Right ventricle myocardium inferior (tissue), 1 donor: Measurements from ENCODE around the gene SAP25. TPM values are rescaled to one million over a fixed set of nuclear protein-coding genes. Genes with fewer than 3 reads are reported as not detected.

Experiments used
- ATAC-seq: fragments of 200-7000 bp; cut with Tn5 transposase; one replicate; pipeline ENCODE4 v1.9.1; 2020; ENCODE audit warnings: mild to moderate bottlenecking, moderate library complexity
- DNase-seq: peaks from one replicate; pipeline ENCODE4 v3.0.0; 2021; ENCODE audit errors: missing footprints
- intact Hi-C: fragments of 100-400 bp; cut with DNase I; formaldehyde crosslinking; loops from one replicate; pipeline ENCODE4 v1.11.0; 2022
- total RNA-seq: library from RNA; stranded (reverse); fragmentation: NEBNext Ultra II Directional; extraction: Animal tissue kit (Norgen Biotek cat#: 25700); gene quantifications from one replicate; pipeline ENCODE4 v1.2.1, GENCODE V29; 2021
- donor health status: DM: no; HTN: yes; CAD: no; lungs with severe emphysema.

Gene SAP25
- total RNA-seq, 1 donor from 2014 or later, result 0.84 TPM

DNA sequence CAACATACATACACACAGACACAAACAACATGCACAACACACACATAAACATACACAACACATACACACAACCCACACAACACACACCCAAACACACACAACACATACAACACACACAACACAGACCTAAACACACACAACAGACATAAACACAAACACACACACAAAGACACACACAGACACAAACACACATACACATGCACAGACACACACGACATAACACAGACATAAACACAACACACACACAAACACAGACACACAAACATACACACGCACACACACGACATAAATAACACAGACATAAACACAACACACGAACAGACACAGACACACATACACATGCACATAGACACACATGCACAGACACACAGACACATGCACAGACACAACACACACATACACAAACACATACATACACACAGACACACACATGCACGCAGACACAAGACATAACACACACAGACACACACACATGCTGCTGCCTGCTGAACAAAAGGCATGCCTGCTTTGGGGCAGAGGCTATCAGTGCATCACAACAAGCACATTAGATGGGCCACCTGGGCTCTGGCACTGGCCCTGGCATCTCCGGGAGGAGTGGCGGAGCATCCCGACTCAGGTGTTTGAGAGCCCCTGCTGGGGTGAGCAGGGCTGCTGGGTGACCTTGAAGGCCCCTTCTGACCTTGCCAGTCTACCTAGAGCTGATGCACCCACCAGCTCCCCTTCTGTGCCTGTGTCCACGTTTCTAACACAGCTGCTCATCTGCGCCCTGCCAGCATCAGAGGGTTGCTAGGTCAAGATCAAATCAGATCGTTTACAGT is 7.0 kb upstream of the SAP25 start:
- intact Hi-C loops, result no loop called here
- no peak for DNase-seq
- ATAC-seq, result no peak

DNA sequence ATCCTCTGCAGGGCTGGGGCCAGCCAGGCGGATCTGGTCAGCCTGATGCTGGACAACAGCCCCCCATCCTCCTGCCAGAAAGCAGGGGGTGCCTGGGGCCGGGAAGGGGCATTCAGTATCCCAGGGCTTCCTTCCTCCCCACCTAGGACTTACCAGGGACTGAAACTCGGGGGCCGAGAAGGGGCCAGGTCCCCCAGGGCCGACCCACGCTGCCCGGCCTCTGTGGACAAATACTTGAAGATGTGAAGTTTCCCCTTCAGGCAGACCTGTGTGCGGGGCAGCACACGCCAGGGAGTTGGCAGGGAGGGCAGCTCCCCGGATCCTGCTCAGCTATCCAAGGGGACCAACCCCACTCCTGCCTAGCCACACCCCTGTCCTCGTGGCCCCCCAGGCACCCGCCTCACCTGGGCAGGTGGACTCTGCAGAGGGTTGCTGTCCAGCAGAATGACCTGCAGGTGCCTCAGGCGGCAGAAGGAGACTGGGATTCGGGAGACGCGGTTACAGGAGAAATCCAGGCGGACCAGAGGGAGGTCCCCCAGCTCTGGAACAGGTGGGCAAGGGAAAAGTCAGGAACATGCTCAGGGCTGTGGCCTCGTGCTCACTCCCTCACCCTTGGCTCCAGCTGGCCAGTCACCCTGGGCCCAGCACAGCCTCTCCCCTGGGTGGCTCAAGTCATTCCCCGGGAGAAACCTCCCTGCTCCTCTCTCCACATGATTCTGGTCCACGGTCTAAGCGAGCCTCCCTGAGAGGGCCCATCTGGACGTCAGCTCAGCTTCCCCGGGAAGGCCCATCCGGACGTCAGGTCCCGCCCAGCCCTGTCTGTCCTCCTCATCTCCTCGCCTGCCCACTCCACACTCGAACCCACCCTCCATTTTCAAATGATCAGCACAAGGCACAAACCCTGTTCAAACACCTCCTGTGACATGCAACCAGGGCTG is 4.8 kb upstream of the SAP25 start:
- ATAC-seq (no peak), DNase-seq (peak; percentile 53)
- intact Hi-C loops, result no loop called here

DNA sequence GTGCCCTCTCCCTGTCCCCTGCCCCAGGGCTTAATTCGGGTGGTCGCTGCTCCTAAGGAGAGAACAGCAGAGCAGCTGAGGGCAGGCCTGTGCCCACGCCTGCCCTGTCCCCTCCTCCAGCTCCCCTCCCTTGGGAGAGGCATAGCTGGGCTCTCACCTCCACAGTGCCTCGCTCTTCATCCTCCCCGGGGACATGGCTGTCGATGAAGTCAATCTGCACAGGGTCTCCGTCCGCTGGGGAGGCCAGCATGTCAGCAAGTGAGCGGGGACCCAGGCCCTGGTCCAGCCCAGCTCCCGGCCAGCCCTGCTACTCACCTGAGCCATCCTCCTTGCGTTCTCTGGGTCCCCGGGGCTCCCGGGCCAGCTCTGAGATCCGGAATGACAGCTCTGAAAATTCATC is 3.8 kb upstream of the SAP25 start:
- intact Hi-C loops, result no loop called here
- ATAC-seq (no peak), DNase-seq (no peak)

DNA sequence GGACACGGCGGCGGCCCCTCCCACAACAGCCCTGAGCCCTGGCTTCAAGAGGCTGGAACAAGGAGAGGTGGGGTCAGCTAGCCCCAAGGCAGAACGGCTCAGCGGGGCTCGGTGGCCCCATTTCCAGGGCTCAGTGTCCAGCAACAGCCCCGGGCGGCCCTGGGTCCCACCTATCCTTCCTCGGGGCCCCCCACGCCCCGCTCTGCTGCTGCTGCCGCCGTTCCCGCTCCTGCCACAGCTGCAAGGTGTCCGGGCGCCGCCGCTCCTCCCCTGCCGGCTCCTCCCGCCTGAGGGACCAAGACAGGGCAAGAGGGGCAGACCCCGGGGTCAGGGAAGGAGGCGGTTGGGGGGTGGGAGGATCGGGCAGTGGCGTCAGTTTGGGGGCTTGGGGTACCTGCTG is 3.4 kb upstream of the SAP25 start:
- intact Hi-C loops, result no loop called here
- DNase-seq, result no peak
- no peak for ATAC-seq

GRCh38 chr7:100576384-100576993 is 2.8 kb upstream of the SAP25 start:
- intact Hi-C loops, result no loop called here
- DNase-seq (no peak), ATAC-seq (no peak)

DNA sequence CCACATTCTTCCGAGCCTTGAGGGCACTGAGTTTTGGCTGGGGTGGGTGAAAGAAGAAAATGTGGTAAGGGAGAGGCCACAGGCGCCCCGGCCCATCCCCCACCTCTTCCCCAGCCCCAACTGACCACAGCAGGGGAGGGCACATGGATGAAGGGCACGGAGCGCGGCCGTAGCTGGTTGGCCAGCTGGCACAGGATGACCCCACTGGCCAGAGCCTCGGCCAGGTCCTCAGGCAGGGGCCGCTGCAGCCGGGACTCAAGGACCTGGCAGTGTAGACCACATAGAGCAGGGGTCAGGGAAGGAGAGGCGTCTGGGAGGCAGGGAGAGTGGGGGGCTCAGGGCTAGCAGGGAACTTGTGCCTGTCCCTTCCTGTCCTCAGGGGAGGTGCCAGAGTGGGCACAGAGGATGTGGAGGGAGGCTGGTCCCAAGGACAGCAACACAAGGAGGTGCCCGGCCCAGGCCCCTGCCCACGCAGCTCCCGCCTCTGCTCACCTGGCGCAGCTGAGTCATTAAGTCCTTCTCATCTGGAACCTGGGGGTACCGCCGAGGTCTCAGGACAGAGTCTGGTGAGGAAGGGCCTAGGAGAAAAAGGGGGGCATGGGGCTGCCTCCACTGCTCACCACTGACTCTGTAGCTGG is 2.2 kb upstream of the SAP25 start:
- DNase-seq, result no peak
- intact Hi-C loops, result no loop called here

GRCh38 chr7:100575206-100575631 is 1.5 kb upstream of the SAP25 start:
- no peak for ATAC-seq
- intact Hi-C loops, result no loop called here
- no peak for DNase-seq

More for the DNA sequence above, 2.2 kb upstream of the SAP25 start:
- no peak for ATAC-seq

- DNase-seq, result no peak
- ATAC-seq, result no peak
- intact Hi-C loops, result no loop called here
These were observed 884 bp upstream of the SAP25 start for GRCh38 chr7:100574362-100575205.

DNA sequence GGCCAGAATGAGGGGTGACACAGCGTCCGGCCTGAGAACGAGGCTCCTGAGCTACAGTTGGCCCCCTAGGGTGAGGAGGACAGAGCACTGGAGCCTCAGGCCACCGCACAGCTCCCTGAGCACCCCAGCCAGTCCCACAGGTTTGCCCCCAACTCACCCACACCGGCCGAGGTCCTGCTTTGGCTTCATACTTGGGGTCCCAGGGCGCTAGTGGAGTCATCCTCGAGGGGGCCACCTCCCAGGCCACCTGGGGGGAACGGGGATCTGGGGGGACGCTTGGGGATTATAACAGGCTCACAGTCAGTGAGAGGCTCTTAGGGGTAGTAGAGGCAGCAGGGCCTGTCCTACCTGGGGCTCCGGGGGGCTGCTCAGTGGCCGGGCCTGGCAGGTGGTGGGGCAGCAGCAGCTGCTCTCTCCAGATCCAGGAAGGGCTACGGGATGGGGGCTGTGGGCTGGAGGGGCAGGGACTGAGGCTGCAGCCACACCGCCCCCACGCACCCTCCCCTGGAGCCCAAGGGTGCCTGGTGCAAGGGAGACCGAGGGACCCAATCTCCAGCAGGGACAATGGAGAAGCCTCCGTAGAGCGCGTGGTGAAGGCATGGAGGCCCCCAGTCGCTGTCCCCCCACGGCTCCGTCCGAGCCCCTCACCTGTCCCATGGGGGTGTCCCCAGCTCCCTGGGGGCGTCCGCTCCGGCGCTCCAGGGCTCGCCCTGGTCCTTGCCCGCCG is 588 bp downstream of the SAP25 start:
- intact Hi-C loops, result no loop called here
- no peak for ATAC-seq
- DNase-seq, result no peak

- no peak for ATAC-seq
- intact Hi-C loops, result no loop called here
- DNase-seq, result no peak
These were observed 1.3 kb downstream of the SAP25 start for GRCh38 chr7:100572281-100572948.

- intact Hi-C loops, result no loop called here
- DNase-seq (no peak), ATAC-seq (no peak)
These were observed 1.9 kb downstream of the SAP25 start for GRCh38 chr7:100571829-100572116.

- no peak for DNase-seq
- no peak for ATAC-seq
These were observed 2.5 kb downstream of the SAP25 start for GRCh38 chr7:100570954-100571828.

DNA sequence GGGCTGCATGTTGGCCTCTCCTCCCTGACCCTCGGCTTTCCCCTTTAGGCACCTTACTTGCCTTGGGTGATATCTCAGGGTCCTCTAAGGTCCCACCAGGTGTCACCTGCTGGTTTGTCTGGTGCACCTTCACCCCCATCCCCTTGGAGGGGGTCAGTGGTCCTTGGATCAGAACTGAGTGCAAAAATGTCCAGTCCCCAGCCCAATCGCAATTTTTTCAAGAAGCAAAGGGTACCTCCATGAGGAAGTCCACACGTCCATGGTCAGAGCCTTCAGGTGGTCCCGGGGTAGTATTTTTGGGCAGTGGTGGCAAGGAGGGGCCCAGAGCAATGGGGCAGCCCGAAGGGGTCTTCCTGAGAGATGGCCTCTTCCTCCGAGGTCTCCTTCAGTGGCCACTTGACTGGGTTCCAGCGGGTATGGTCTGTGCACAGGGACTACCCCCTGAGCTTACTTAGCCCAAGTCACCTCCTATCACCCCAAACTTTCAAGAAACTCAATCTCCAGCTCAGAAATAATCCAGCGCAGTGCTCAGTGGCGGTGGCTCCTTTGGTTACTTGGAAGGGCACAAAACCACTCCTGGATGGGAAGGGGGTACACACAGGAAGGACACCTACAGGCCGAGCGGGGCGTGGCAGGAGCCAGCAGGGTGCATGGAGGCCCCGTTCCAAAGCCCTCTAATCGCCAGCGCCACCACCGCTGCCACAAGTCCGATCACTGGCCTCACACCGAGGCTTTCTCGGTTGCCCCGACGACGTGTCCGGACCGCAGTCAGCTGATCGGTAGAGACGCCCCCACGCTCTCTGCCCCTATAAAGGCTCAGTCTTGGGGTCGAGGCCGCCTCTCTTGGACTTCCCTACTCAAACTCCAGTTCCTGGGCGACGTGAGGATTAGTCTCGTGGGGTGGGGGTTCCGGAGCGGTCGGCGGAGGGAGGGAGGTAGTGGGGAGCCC is 4.5 kb downstream of the SAP25 start:
- DNase-seq (peak; percentile 73), ATAC-seq (peak; percentile 32)
- intact Hi-C loops, result no loop called here

More at GRCh38 chr7:100570954-100571828, 2.5 kb downstream of the SAP25 start:
- intact Hi-C loops, result no loop called here

DNA sequence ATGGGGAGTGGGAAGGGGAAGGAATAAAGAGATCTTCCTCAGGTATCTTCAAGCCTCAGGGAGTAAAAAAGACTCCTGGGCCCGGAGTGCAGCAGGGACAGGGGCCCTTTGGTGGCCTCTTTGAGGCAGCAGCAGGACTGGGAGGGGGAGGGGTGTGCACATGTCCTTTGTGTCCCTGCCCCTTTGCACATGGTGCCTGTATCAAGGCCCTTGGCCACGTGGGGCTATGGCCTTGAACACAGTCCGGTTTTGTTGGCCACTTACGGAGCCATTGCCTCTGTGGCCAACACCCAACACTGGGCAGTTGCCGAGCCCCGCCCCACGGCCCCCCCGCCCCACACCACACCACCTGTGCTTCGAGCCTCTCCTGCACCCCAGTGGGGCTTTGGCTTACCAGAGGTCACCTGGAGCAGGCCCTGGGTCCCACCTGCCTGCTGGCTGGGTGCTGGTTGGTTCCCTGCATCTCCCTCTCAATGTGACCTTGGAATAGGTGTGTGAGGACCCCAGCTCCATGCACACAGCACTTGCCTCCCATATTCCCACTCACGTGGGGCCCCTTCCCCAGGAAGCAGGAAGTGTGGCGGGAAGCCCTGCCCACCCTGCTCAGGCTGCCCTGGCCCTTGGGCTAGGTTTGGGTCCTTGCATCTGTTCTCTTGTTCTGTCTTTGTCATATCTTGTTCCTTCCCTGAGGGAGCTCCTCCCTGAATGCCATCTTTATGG is 5.4 kb downstream of the SAP25 start:
- ATAC-seq (no peak), DNase-seq (no peak)
- intact Hi-C loops, result no loop called here

DNA sequence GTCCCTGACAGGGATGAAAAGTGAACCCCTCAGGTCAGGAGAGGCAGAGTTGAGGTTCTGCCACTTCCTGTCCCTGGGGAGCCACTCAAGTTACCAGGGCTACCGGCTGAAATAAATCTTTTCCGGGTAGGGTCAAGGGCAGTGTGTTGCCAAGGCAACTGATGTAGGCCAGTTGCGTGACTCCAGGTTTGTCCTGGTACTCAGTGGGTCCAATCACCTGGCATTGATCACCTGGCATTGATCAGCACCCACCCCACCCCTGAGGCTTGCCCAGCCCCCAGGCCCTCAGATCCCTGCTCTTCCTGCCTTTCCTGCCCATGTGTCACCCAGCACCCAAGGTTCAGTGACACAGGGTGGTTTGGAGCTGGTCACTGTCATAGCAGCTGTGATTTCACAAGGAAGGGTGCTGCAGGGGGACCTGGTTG is 5.9 kb downstream of the SAP25 start:
- intact Hi-C loops, result no loop called here
- no peak for DNase-seq
- no peak for ATAC-seq
